ENCODE measurements around the gene RAMP3.

RAMP3 gene

DNA sequence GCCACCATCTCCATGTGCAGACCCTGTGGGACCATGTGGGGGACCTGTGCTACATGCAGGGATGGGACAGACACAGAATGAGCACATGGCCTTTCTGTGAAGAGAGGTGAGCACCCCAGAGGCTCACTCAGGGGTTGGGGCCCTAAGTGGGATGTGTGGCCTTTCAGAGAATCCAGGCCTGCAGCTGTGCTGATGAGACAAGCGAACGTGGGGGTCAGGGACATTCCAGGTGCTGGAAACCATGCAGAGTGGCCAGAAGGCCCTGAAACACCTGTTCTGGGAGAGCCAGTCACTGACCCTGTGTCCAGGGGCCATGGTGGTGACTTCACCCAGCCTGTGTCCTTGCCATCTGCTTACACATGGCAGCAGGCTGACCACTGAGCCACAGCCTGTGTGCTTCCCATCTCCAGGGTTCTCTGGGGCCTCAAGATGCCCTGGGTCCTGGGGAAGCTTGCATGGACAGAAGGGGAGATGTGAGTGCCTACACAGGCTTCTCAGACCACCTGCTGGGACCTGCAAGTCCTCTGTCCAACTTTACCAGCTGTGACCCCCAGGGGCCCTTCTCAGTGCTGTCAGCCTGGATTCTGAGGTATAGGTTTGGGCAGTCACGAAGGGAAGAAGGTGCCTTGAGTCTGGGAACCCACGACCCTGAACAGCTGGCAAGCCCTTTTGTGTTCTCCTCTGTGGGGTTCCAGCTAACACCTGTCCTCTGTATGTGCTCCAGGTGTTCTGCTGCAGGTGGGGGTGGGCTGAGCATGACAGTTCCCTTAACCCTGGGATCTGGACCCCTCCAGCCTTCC is 17.6 kb downstream of the RAMP3 start:
- TF ChIP-seq ZNF274 (IDR thresholded peaks at IDR 0.05; ENCODE audit: low read depth, low read length) = no peak

DNA sequence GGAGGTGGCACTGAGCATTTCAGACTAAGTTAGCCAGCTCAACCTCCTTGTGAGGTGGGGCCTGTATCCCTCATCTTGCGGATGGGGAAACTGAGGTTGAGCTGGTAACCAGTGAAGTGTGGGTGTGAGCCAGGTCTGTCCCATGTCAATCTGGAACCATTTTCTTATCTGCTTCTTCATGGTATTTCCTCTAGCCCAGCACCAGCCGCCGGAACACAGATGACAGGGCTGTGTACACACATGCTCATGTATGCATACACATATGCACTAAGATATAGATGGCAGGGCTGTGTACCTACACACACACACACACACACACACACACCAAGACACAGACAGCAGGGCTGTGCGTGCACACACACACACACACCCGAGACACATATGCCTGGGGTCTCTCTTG is 18.5 kb downstream of the RAMP3 start:
- no peak for TF ChIP-seq ZNF274 (IDR thresholded peaks at IDR 0.05; ENCODE audit: low read depth, low read length)
- H3K4me3 ChIP-seq (ENCODE audit: low read length) = no peak overlapping the region

More for the DNA sequence above, 17.6 kb downstream of the RAMP3 start:
- no peak overlapping the region for H3K4me3 ChIP-seq (ENCODE audit: low read length)

DNA sequence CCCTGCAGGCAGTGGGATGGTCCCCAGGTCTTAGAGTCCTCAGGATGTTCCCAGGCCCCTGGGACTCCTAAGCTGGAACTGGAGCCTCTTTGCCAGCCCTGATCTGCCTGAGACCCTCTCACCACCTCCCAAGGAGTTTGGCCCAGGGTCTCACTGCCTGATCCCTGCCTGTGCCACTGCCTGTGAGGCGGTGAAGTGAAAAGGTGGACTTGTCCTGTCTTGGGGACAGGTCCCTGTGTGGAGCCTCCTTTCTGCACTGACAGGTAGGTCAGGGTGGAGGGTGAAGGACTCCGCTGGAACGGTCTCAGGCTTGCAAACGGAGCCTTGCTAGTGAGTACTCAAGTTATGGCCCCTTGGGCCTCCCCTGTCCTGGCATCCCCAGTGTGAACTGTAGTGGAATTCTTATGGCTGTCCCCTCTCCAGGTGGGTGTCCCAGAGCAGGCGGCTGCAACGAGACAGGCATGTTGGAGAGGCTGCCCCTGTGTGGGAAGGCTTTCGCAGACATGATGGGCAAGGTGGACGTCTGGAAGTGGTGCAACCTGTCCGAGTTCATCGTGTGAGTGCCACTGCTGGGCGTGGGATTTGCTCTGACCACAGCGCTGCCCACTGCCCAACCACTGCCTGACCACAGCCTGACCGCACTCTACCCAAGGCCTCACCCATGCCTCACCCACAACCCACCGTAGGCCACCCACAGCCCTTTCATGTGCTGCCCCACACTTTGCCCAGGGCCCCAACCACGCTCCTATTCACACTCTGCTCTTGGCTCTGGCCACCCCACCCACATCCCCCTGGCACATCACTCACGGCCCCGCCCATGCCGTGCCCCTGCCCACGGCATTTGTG is 19.5 kb downstream of the RAMP3 start:
- H3K4me3 ChIP-seq (ENCODE audit: low read length) = no peak overlapping the region
- no peak for TF ChIP-seq ZNF274 (IDR thresholded peaks at IDR 0.05; ENCODE audit: low read depth, low read length)

DNA sequence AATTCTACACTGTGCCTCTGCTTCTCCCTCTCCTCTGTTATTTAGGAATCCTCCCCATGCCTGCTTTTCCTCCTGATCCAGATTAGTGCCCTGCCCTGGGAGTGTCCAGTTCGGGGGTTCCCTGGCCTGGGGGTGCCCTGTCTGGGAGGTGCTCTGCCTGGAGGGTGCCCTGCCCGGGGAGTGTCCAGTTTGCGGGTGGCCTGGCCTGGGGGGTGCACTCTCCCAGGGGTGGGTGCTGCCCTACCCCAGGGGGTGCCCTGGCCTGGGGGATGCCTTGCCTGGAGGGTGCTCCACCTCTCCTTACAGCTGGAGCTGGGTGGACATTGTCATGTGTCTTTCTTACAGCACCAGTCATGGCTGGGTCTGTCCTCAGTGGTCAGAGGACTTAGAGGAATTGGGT is 20.2 kb downstream of the RAMP3 start:
- TF ChIP-seq ZNF274 (IDR thresholded peaks at IDR 0.05; ENCODE audit: low read depth, low read length) = no peak
- H3K4me3 ChIP-seq (ENCODE audit: low read length) = no peak overlapping the region

DNA sequence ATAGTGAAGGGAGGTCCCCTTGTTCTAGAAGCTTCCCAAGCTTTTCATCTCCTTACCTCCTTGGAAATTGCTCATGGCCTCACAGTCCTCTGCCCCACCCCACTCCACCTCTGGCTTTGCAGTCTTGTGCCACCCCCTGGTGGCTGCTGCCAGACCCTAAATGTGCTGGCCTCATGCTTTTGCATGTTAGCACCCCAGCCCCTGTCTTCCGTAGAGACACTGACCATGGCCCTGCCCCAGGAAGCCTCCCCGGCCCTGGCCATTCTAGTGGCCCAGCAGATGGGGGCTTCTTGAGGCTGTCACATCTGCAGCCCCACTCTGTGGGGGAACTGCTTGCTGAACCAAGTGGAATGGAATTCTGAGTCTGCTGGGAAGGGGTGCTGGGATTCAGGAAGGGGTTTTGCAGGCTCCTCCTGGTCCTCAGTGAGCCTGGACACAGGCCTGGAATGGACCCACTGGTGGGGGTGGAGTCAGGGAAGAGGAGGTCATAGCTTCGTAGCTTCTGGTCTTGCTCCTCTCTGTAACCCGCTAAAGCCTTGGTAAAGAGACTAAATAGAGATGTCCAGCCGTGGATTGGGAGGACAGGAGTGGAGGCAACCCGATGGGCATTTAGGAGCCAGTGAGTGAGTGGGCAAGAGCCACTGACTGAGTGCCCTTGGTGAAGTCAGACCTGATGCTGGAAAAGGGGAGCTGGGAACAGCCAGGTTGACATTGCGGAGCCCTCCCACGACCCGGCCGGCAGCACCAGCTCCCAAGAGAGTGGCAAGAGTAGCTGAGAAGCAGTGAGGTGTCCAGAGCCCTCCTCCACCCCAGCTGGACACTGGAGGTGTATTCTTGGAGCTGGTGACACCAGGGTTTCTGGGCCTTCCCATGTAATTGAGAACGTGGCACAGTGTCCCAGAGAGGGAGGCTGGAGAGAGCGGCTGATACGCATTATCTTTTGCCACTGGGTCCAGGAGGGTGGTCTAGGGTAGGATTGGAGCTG is 20.9 kb downstream of the RAMP3 start:
- H3K4me3 ChIP-seq (ENCODE audit: low read length) = no peak overlapping the region
- no peak for TF ChIP-seq ZNF274 (IDR thresholded peaks at IDR 0.05; ENCODE audit: low read depth, low read length)

DNA sequence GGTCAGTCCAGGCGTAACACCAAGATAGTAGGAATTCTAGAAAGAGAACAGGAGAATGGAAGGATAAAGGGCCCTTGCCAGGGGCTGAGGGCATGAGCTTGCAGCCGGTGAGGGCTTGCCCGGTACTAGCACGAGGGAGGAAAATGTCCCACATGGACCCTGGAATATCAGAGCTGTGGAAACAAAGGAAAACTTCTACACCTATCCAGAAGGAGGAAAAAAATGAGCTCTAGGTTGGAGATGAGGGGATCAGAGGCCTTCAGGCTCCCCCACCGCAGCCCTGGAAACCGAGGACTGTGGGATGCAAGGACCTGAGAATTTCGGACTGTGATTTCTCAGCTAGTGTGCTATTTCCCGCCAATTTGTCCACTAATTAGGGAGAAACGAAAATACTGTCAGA is 22.1 kb downstream of the RAMP3 start:
- TF ChIP-seq ZNF274 (IDR thresholded peaks at IDR 0.05; ENCODE audit: low read depth, low read length) = no peak
- no peak overlapping the region for H3K4me3 ChIP-seq (ENCODE audit: low read length)

DNA sequence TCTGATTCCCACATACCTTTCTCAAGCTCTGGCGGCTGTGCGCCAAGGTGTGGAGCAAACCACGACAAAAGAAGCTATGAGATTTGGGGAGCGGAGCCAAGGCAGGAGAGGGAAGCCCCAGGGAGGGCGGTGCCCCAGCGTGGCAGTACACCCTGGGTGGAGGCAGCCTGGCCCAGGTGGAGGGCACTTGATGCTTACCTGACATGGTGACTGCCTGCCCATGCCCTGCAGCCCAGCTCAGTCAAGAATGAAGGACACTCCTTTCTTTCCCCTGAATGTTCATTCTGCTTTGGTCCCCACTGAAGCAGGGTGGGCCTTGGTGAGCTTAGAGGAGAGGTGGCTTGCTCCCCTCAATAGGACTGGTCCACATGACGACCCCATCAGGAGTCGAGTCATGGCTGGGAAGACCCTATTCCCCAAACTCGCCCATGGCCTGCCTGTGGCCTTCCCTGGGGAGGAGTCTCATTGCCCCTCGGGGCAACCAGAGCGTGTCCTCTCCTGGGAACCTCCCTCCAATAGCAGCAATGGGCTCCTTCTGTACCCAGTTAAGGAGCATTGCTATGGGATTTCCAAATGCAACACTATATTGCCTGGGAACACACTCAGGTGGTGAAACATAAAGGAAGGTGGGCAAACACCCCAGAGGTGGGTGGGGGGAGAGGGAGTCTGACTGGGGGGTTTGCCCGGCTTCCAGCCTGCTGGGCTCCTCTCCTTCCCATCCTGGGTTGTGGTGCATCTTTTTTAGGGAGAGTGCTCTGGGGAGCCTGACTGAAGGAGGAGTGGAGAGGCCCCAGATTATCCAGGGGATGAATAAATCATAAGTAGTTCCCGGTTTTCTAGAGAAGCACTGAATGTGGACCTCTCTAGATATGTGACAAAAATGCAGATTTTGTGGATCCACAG is 22.7 kb downstream of the RAMP3 start:
- H3K4me3 ChIP-seq (ENCODE audit: low read length) = no peak overlapping the region
- TF ChIP-seq ZNF274 (IDR thresholded peaks at IDR 0.05; ENCODE audit: low read depth, low read length) = no peak

DNA sequence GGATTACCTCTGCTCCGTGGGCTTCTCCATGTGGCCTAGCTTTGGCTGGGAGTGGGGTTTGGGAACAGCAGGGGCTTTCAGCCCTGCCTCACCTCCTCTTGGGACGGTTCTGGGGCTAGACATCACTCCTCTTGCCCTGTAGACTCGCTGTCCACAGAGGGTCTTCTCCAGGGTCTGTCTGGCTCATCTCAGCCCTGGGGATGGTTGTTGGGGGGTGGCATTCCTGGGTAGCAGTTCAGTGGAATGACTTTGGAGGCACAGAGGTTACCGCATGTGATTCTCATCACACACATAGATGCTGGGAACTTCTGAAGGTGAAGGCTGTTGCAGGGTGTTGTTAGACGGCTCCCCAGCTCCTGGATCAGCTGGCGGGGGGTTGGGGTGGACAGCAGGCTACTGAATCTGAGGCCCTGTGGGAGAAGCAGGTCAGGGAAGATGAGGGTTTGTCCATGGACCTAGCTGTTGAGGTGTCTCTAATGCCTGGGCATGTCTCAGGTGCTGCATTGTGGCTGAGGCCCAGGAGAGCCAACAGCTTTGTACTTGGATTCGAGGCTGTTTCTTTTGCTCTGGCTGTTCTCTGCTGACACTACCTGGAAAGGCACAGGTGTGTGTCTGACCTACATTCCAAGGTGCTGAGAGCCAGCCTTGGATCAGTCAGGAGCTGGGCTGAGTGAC is 23.8 kb downstream of the RAMP3 start:
- no peak overlapping the region for H3K4me3 ChIP-seq (ENCODE audit: low read length)
- TF ChIP-seq ZNF274 (IDR thresholded peaks at IDR 0.05; ENCODE audit: low read depth, low read length) = no peak

DNA sequence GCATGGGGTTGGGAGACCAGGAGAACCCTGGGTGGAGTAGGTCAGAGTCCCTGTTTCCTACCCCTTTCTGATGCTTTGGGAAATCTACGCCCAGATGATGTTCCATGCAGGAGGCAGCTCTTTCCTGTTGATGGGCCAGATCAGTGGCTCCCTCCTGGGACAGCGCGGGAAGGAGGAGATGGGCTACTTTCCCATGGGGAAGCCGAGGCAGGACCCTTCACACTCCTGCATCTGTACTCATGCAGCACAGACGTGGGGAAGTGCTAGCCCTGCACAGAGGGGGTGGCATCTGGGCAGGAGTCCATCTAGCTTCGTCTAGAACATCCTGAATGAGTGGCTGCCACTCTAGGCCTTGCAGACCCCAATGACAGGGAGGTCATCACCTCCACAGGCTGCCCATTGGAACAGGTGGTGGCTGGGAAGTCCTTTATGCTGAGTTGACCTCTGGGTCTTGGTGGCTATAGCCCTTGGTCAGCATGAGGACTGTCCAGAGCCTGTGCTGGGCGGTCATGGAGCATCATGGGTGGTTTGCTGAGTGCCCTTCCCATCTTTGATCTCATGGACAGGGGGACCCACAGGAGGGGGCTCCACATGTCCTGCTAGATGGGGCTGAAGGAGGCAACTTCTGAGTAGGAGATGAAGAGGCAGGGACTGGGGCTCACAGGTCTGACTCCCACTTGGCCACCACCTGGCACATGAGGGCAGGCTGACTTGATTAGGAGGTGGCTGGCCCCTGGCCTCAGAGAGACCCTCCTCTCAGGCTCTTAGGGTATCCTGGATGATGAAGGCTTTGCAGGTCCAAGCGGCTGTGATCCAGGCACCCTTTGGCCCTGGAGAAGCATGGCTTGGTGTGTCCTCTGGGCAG is 24.6 kb downstream of the RAMP3 start:
- no peak overlapping the region for H3K4me3 ChIP-seq (ENCODE audit: low read length)
- TF ChIP-seq ZNF274 (IDR thresholded peaks at IDR 0.05; ENCODE audit: low read depth, low read length) = no peak

DNA sequence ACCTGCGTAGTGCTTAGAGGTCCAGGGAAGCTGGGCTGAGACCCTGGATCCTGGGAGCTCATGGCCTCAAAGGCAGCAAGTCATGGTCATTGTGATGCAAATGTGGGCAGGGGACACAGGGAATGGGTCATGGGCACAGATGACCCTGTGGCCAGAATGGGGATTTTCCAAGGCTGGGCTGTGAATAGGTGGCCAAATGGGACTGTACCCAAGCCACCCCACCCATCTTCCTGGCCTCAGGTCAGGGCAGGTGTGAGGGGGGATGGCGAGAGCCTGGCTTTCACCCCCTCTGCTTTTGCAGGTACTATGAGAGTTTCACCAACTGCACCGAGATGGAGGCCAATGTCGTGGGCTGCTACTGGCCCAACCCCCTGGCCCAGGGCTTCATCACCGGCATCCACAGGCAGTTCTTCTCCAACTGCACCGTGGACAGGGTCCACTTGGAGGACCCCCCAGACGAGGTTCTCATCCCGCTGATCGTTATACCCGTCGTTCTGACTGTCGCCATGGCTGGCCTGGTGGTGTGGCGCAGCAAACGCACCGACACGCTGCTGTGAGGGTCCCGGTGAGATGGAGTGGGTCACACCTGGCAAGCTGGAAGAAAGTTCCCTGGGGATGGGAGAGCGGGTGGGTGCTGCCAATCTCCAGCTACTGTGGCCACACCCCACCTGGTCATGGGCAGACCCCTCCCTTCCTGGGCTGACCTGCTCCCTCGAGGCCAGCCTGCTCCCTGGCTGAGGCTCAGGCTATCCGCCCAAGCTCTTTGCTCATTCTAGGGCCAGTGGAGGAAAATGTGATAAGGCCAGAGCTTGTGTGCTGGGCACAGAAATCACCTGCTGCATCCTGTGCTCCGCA is 25.5 kb downstream of the RAMP3 start:
- H3K4me3 ChIP-seq (ENCODE audit: low read length) = no peak overlapping the region
- TF ChIP-seq ZNF274 (IDR thresholded peaks at IDR 0.05; ENCODE audit: low read depth, low read length) = no peak

DNA sequence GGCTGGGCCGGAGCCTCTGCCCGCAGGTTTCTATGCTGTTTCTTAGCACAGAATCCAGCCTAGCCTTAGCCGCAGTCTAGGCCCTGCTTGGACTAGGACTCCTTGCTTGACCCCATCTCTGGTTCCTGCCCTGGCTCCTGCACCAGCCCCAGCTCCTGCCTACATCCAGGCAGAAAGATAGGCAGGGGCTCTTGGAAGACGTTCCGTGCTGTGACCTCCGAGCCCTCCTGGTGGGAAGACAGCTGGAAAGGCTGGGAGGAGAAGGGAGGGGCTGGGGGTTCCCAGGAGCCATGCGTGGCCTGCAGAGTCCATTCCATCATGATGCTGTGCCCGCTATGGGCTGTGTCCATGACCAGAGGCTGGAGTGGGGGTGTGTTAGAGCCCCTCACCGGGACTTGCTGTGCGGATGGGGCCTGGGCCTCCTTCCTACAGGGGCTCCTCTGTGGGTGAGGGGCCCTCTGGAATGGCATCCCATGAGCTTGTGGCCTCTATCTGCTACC is 26.2 kb downstream of the RAMP3 start:
- no peak overlapping the region for H3K4me3 ChIP-seq (ENCODE audit: low read length)
- TF ChIP-seq ZNF274 (IDR thresholded peaks at IDR 0.05; ENCODE audit: low read depth, low read length) = no peak

Measured in GM08714 (cell line).